Activated B cell treated with CpG ODN at 0.5 μM for 24 hours (primary cell): ENCODE results near the gene STARD13. TPM values are rescaled to one million over a fixed set of nuclear protein-coding genes. Genes with fewer than 3 reads are reported as not detected.

ENCODE experiments used
- ATAC-seq: fragments of 200-7000 bp; cut with Tn5 transposase; one replicate; pipeline ENCODE4 v1.10.0; 2021; ENCODE audit warnings: low read depth, mild to moderate bottlenecking, moderate library complexity
- CTCF ChIA-PET: fragments of 350-600 bp; sonication (Branson Sonifier 250); formaldehyde crosslinking; loops from one replicate; lab custom pipeline; 2021; ENCODE audit warnings: antibody characterized with exemption; lab: Charles Lee
- POLR2A ChIA-PET: fragments of 350-600 bp; sonication (Branson Sonifier 250); formaldehyde crosslinking; loops from one replicate; lab custom pipeline; 2021; ENCODE audit warnings: antibody characterized with exemption; lab: Charles Lee
- DNase-seq: peaks from one replicate; pipeline ENCODE4 v3.0.0; 2022
- H3K27ac Mint-ChIP-seq: one replicate; pipeline ENCODE4 v1.8.0; 2020; ENCODE audit warnings: mixed read lengths
- H3K27me3 Mint-ChIP-seq: one replicate; pipeline ENCODE4 v1.8.0; 2021; ENCODE audit warnings: mixed read lengths
- H3K36me3 Mint-ChIP-seq: one replicate; pipeline ENCODE4 v1.8.0; 2021; ENCODE audit warnings: low read depth, mixed read lengths
- H3K4me1 Mint-ChIP-seq: one replicate; pipeline ENCODE4 v1.8.0; 2021; ENCODE audit warnings: mixed read lengths
- H3K4me3 Mint-ChIP-seq: one replicate; pipeline ENCODE4 v1.8.0; 2020; ENCODE audit warnings: mild to moderate bottlenecking, mixed read lengths
- H3K9me3 Mint-ChIP-seq: one replicate; pipeline ENCODE4 v1.8.0; 2020; ENCODE audit warnings: mixed read lengths
- intact Hi-C: fragments of 100-400 bp; cut with micrococcal nuclease; formaldehyde crosslinking; loops from one replicate; pipeline ENCODE4 v1.15.1; 2024
- total RNA-seq: library from RNA; stranded (reverse); gene quantifications from 2 replicates; pipeline ENCODE4 v1.2.3, GENCODE V29; 2022
- TF ChIP-seq, protein P1 (sequence below): fragments of 200-600 bp; IDR thresholded peaks from one replicate; pipeline ENCODE4 v1.8.0; 2022; ENCODE audit warnings: antibody characterized with exemption, mild to moderate bottlenecking

STARD13 gene
- total RNA-seq, 1 donor from 2014 or later, result 0.13 TPM

GRCh38 chr13:33175991-33176390 lies 109.6 kb downstream of the STARD13 start:
- Mint-ChIP-seq H3K27me3 (peaks cover 7% of the 10 kb centered on the region), H3K27ac (no peak overlapping the region), H3K4me1 (no peaks in the 10 kb centered on the region), H3K4me3 (no peak overlapping the region), H3K36me3 (no peaks in the 10 kb centered on the region), H3K9me3 (no peaks in the 10 kb centered on the region)
- ChIA-PET CTCF (no interaction called here), POLR2A (no interaction called here)
- DNase-seq (no peak), ATAC-seq (no peak)
- intact Hi-C loops, result no loop called here
- TF ChIP-seq, protein P1, sequence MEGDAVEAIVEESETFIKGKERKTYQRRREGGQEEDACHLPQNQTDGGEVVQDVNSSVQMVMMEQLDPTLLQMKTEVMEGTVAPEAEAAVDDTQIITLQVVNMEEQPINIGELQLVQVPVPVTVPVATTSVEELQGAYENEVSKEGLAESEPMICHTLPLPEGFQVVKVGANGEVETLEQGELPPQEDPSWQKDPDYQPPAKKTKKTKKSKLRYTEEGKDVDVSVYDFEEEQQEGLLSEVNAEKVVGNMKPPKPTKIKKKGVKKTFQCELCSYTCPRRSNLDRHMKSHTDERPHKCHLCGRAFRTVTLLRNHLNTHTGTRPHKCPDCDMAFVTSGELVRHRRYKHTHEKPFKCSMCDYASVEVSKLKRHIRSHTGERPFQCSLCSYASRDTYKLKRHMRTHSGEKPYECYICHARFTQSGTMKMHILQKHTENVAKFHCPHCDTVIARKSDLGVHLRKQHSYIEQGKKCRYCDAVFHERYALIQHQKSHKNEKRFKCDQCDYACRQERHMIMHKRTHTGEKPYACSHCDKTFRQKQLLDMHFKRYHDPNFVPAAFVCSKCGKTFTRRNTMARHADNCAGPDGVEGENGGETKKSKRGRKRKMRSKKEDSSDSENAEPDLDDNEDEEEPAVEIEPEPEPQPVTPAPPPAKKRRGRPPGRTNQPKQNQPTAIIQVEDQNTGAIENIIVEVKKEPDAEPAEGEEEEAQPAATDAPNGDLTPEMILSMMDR, result no peak

DNA sequence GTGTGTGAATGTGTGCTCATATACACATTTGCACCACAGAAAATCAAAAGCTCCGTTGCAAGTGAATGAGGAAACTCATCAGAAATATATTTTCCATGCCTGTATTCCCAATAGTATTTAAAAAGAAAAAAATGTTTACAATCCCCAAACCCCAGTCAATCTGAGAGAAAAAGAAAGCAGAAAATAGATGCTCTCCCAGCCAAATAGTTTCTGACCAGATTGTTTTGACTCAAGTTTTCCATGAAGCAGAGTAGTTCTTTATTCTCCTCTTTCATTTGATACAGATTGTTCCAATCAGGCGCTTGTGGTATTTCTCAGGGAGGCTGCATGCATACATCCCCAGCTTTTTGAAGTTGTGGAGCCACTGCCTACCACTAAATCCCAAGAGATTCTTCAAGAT lies 110.6 kb downstream of the STARD13 start:
- DNase-seq, result no peak
- Mint-ChIP-seq H3K4me1 (no peaks in the 10 kb centered on the region), H3K27ac (no peak overlapping the region), H3K9me3 (no peaks in the 10 kb centered on the region), H3K27me3 (peaks cover 7% of the 10 kb centered on the region), H3K36me3 (no peaks in the 10 kb centered on the region), H3K4me3 (no peak overlapping the region)
- TF ChIP-seq, protein P1, result no peak
- ChIA-PET CTCF (no interaction called here), POLR2A (no interaction called here)
- ATAC-seq, result no peak
- intact Hi-C loops, result no loop called here

GRCh38 chr13:33174491-33174890 lies 111.1 kb downstream of the STARD13 start:
- Mint-ChIP-seq H3K27me3 (peaks cover 10% of the 10 kb centered on the region), H3K4me1 (no peaks in the 10 kb centered on the region), H3K36me3 (no peaks in the 10 kb centered on the region), H3K4me3 (no peak overlapping the region), H3K9me3 (no peaks in the 10 kb centered on the region), H3K27ac (no peak overlapping the region)
- intact Hi-C loops, result no loop called here
- DNase-seq (no peak), ATAC-seq (no peak)
- POLR2A ChIA-PET, result no interaction called here
- TF ChIP-seq, protein P1, result no peak
- CTCF ChIA-PET, result no interaction called here

DNA sequence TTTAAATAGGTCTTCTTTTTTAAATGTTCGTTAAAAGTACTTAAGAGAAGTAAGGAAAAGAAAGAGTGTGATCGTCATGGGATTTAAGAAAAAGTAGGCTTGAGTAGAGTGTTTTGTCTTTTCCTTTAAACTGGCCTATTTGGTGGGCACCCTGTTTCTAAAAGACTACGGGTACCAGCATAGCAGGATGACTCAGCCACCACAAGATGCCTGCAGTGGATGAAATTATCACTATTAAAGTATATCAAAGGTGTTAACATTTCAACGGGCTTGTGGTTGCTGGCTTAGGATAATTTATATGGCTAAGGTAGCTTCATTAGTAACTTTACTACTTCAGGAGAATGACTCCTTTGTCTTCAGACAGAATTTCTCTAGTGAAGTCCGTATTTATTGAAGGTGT lies 112.6 kb downstream of the STARD13 start:
- TF ChIP-seq, protein P1, result no peak
- CTCF ChIA-PET, result no interaction called here
- H3K36me3 Mint-ChIP-seq, result no peaks in the 10 kb centered on the region
- H3K4me3 Mint-ChIP-seq, result no peak overlapping the region
- H3K27me3 Mint-ChIP-seq, result peaks cover 10% of the 10 kb centered on the region
- intact Hi-C loops, result no loop called here
- ATAC-seq, result no peak
- H3K4me1 Mint-ChIP-seq, result no peaks in the 10 kb centered on the region
- POLR2A ChIA-PET, result no interaction called here
- DNase-seq, result no peak
- no peak overlapping the region for H3K27ac Mint-ChIP-seq
- H3K9me3 Mint-ChIP-seq, result no peaks in the 10 kb centered on the region

- no peak overlapping the region for H3K4me3 Mint-ChIP-seq
- peaks cover 10% of the 10 kb centered on the region for H3K27me3 Mint-ChIP-seq
- H3K36me3 Mint-ChIP-seq, result no peaks in the 10 kb centered on the region
- ATAC-seq (no peak), DNase-seq (no peak)
- no peak overlapping the region for H3K27ac Mint-ChIP-seq
- intact Hi-C loops, result no loop called here
- H3K9me3 Mint-ChIP-seq, result no peaks in the 10 kb centered on the region
- TF ChIP-seq, protein P1, result no peak
- POLR2A ChIA-PET, result no interaction called here
- H3K4me1 Mint-ChIP-seq, result no peaks in the 10 kb centered on the region
- CTCF ChIA-PET, result no interaction called here
These were observed 113.2 kb downstream of the STARD13 start for GRCh38 chr13:33172400-33172799.
